NK-92 (cell line): ENCODE data around the gene ISL2.

Source experiments
- DNase-seq: peaks from one replicate; lab custom pipeline; 2025; ENCODE audit not compliant: unreplicated experiment; lab: John Stamatoyannopoulos, UW

Gene ISL2

GRCh38 chr15:76341366-76342057, 4.9 kb downstream of the ISL2 start:
- DNase-seq, result no peak

DNA sequence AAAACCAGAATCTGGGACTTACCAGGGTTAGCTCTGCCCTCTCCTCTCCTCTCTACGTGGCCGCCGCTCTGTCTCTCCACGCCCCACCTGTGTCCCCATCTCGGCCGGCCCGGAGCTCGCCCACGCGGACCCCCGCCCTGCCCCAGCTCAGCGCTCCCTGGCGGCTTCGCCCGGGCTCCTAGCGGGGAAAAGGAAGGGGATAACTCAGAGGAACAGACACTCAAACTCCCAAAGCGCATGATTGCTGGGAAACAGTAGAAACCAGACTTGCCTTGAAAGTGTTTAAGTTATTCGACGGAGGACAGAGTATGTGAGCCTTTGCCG, 5.4 kb downstream of the ISL2 start:
- DNase-seq, result no peak

DNA sequence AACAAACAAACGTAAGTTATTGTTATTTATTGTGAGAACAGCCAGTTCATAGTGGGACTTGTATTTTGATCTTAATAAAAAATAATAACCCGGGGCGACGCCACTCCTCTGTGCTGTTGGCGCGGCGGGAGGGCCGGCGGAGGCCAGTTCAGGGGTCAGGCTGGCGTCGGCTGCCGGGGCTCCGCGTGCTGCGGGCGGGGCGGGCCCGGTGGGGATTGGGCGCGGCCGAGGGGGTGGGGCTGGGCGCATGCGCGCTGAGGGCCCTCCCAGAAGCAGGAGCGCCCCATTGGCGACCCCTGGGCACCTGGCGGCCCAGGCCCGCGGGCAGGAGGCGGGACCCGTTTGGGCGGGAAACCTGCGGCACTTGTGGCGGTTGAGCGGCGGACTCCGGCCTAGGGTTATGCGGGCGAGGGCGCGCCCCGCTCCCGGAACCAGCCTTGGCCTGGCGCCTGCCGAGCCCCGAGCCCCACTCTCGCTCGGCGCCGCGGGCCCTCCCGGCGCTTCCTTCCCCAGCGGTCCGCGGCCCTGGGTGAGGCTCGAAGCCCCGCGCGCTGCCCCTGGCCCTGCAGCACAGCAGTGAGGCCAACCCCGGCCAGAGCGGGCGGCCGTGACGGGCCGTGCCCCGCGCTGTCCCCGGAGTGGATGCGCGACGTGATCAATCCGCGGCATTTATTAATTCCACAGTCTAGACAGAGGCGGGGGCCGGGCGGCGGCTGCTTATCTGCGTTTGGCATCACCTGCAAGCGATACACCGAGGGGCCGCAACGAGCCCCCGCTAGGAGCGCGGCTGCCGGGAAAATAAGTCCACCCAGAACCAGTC, 6.0 kb downstream of the ISL2 start:
- DNase-seq, result no peak

- no peak for DNase-seq
Observed at GRCh38 chr15:76343313-76343996, 6.9 kb downstream of the ISL2 start.

GRCh38 chr15:76344893-76345582, 8.5 kb downstream of the ISL2 start:
- no peak for DNase-seq

- no peak for DNase-seq
Observed at GRCh38 chr15:76345583-76345879, 9.0 kb downstream of the ISL2 start.

- no peak for DNase-seq
Observed at GRCh38 chr15:76345880-76346668, 9.5 kb downstream of the ISL2 start.

DNA sequence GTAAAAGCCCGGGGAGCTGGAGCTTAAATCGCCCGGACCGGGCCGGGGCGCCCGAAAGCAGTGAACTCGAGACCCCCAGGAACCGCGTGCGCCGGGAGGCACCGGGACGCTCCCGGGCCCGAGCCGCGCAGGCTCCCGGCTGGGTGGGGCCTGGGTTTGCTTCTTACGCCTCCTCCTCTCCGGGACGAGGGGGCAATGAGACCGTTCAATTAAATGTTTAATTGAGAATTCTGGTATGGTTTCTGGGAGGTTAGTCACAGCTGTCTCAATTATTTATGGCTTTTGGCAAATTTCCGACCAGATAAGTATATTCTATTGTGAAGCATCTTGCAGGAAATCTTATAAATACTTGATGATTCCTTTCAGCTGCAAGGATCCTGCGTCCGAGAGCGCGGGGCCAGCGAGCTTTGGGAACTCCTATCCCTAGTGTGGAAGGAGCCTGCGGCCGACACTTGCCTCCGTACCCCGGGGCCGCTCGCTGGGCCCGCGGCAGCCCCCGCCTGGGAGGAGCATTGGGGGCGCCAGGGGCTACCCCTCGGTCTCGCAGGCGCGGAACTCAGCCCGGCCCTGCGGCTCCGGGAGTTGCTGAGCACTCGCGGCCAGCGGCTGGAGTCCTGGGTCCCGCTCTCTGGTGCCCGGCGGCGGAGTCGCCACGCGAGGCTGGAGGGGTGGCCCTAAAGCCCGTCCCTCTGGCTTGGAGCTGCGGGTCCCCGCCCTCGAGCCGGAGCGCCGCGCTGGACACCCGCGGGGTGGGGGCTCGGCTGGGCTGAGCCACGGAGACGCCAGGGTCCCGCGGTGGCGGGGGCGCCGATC, 10.3 kb downstream of the ISL2 start:
- no peak for DNase-seq

DNA sequence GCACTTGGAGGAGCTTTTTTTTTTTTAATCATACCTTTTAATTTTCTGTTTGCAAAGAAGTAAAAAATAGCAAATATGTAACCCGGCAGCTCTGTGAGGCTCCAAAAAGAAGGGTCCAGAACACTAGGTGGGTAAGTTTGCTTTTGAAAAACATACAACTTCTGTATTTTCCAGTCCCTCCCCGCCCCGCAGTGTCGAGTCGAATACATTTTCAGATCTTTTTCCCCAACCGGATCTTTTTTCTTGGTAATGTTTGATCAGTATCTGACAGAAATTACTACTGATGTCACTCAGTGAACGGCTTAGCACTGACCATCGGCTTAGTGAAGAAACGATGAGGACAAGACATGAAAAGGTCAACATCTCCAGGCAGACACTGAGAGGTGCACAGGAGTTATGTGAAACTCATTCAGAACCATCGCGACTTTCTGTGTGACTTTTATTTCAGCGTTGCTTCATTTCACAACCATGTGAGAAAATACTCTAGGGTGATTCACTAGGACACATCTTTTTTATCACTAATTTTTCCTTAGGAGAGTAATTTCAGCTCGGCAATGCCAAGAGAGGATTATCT, 11.0 kb downstream of the ISL2 start:
- DNase-seq, result no peak

DNA sequence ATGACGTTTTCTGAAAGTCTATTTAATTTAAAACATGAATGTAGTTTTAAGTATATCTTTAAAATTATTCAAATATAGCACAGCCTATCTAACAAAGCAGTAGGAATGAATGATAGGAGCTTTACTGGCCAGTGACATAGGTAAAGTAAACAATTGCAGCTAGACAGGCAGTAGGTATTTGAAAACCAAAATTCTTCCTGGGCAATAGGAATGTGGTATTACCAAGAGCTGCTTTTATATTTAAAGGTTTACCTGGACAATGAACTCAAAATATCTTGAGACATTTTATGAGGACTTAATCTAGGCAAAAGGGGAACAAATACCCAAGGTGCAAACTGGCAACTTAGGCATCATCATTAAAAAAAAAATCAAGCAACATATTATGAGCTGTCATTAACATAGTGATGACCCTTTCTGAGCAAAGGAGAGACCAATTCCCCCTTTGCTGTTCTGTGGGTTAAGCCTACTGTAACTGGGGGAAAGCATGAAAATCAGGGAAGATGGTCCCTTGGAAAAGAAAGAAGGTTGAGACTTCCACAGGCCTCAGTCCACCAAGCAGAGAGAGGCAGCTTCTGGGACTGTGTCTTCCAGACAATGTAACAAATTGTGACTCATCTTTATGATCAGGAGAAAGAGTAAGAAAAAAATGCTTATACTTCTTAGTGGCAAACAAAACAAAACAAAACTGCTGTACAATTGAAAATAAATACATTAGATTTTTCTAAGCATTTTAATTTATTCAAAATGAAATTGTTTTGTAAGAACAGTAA, 12.9 kb downstream of the ISL2 start:
- no peak for DNase-seq

GRCh38 chr15:76353023-76353577, 16.5 kb downstream of the ISL2 start:
- DNase-seq, result no peak

DNA sequence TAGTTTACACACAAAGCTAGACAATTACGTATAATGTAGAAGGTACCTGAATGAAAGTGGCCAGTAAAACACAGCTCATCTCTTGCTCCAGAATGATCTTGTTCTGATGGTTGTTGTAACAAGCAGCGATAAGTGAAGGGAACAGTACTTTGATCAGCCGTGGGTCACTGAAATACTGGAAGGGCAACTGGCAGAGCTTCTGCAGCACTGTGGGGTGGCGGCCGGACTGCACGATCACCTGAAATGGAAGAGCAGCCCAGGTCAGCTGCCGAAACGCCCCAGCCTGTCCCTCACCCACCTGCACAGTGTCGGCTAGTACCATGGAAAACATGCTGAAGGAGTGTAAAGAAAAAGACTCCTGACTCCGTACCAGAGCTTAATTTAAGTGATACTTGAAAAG, 17.3 kb downstream of the ISL2 start:
- DNase-seq, result no peak

DNA sequence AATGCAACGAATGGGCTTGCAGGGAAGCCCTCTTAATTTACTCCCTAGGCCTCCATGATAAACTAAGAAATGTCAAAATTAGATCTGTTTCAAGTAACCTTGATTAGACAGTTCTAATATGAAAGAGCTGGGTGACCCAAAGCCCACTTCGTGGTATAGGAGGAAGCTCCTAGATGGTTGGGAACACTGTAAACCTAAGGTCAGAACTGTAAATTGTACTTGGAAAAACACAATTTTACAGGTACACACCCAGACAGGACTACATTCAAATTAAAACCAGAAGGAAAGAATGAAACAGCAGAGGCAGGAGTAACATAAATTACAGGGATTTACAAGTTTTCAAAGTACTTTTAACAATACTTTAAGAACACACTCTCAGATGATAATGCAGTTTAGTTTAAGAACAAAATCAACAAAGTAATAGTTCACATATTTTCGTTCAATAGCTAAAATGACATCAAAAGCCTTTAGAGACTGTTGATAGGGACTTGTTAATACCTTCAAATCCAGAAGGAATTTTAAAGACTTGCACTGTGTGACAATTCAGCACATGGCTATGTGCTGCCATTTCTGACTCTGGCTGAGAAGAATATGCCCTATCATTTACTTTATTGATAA, 18.4 kb downstream of the ISL2 start:
- no peak for DNase-seq

DNA sequence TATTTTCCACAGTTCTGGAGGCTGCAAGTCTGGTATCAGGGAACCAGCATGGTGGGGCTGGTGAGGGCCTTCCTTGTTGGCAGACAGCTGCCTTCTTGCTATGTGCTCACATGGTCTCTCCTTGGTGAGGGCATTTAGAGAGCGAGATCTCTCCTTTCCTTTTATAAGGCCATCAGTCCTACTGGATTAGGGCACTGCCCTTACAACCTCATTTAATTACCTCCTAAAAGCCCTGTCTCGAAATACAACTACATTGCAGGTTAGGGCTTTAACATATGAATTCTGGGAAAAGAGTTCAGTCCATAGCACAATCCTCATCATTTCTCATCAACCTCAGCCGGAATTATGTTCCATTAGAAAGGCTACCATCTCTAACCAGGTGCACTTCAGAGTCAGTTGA, 21.9 kb downstream of the ISL2 start:
- no peak for DNase-seq

DNA sequence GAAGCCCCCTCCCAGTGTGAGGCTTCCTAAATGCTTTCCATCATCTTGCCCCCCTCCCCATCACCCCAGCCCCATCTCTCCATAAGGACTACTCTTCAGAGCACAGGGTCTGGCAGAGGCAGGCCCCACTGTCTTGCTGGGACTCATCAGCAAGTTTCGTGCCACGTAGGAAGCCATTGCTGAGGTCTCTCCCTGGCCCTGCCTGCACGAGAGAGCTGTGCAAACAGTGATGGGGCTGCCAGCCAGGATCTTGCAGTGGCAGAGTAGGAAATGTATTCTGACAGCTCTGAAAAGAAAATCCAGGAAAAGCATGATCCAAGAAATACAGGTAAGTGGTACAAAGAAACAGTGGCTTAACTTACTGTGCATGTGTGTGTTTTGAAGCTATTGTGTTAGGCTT, 22.6 kb downstream of the ISL2 start:
- DNase-seq, result no peak

DNA sequence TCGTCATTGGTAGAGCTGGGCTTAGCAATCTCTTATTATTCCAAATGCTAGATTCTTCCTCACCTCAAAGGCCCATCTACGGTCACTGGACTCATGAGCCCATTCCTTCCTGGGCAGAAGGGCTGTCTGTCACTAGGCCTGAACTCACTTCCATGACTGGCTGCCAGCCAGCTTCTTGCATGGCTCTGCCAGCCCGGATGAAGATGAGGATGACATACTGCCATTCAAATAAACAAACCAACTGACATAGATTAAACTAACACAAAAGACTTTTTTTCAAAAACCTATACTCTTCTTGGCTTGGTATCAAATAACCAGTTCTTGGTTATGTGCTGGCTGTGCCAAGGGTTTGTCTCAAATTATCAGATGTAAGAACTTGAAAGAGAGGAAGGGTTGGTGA, 23.8 kb downstream of the ISL2 start:
- no peak for DNase-seq

GRCh38 chr15:76363251-76363650, 26.7 kb downstream of the ISL2 start:
- DNase-seq, result no peak

DNA sequence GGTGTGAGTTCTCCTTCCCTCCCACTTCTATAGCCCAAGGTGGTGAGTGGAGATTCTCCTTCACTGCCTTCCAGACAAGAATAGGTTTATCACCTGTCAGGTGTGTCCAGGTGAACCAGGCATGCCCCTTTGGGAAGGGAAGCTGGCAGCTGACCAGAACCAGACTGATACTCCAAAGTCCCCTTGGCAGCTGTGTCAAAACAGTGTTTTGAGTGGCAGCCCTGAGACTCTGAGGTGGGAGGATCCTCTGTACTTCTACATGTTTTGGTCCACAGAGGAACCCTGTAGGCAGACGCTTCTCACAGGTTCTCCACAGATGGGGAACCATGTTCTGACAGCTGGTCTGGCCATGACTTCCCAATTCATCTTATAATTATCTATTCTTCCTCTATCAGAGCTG, 30.1 kb downstream of the ISL2 start:
- DNase-seq, result no peak
